Suprapubic skin (tissue), 4 donors: ENCODE data around the gene DDR1. TPM values are rescaled to one million over a fixed set of nuclear protein-coding genes. Genes with fewer than 3 reads are reported as not detected.

ENCODE experiments used
- DNase-seq, 2 donors: peaks; one replicate each; pipeline ENCODE4 v3.0.0-alpha.2; 2019; ENCODE audit warnings: low spot score in 2 of 2
- H3K27ac ChIP-seq: fragments of 200-600 bp; sonication (generic); one replicate; pipeline ENCODE4 v1.5.1; 2019
- H3K27me3 ChIP-seq: fragments of 200-600 bp; sonication (generic); one replicate; pipeline ENCODE4 v1.5.1; 2019
- H3K36me3 ChIP-seq: fragments of 200-600 bp; sonication (generic); one replicate; pipeline ENCODE4 v1.5.1; 2019
- H3K4me1 ChIP-seq: fragments of 200-600 bp; sonication (generic); one replicate; pipeline ENCODE4 v1.5.1; 2019
- H3K4me3 ChIP-seq: fragments of 200-600 bp; sonication (generic); one replicate; pipeline ENCODE4 v1.5.1; 2019; ENCODE audit warnings: mild to moderate bottlenecking
- H3K9me3 ChIP-seq: fragments of 200-600 bp; sonication (generic); one replicate; pipeline ENCODE4 v1.5.1; 2019
- CTCF ChIP-seq, 2 donors: fragments of 200-600 bp in 1 of 2; fragments of 450-650 bp in 1 of 2; sonication (generic) in 1 of 2; IDR thresholded peaks; one replicate each; pipeline ENCODE4 v1.5.1; 2016 to 2019; ENCODE audit warnings: antibody characterized with exemption in 2 of 2, mild to moderate bottlenecking in 1 of 2, moderate library complexity in 1 of 2
- EP300 ChIP-seq: sonication (generic); formaldehyde crosslinking; IDR thresholded peaks from one replicate; pipeline ENCODE4 v1.6.1; 2017; ENCODE audit warnings: antibody characterized with exemption
- POLR2A ChIP-seq, 2 donors: fragments of 450-650 bp; IDR thresholded peaks; one replicate each; pipeline ENCODE4 v1.6.1; 2017; ENCODE audit warnings: antibody characterized with exemption in 2 of 2, mild to moderate bottlenecking in 2 of 2, moderate library complexity in 2 of 2
- POLR2AphosphoS5 ChIP-seq, 3 donors: sonication (generic); formaldehyde crosslinking; IDR thresholded peaks; one replicate each; pipeline ENCODE4 v1.6.1; 2017; ENCODE audit warnings: antibody characterized with exemption in 3 of 3
- WGBS: methylation state at CpG from one replicate; pipeline ENCODE4 v1.1.5; 2018; 5-methylcytosine and 5-hydroxymethylcytosine counted together
- total RNA-seq, 4 donors: library from RNA; depleted of rRNA; stranded (reverse); fragments of >200 nt; gene quantifications; one replicate each; pipeline ENCODE4 v1.1.0, GENCODE V29; 2016

Gene DDR1
- total RNA-seq, 4 donors from 2014 or later, result 161 to 210 (median 188) TPM

DNA sequence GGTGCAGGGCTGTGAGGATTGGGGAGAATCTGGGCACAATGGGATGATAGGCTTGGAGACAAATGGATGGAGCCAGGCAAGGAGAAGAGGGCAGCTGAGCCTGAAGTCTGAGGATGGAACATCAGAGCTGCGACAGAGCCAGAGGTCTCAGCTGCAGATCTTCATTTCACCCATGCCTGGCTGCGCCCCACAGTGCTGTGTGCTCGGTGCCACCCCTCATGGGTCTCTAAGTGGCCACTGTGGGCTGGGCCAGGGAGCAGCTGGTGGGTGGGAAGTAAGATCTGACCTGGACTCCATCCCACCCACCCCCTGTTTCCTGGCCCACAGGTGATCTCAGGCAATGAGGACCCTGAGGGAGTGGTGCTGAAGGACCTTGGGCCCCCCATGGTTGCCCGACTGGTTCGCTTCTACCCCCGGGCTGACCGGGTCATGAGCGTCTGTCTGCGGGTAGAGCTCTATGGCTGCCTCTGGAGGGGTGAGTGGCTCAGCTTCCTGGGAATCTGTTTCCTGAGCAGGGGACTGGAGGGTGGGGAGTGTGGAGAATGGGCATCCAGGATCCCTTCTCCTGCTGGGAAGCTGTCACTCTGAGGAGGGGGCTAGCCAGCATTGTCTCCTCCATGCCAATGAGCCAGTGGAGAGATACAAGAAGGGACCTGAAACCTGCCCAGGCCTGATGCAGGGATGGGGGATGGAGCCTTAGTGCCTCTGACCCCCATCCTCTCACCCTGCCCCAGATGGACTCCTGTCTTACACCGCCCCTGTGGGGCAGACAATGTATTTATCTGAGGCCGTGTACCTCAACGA is 6.5 kb downstream of the DDR1 start:
- WGBS, result 74% methylated on average over 10 of the region's 12 CpGs
- no peaks in the 10 kb centered on the region for H3K27me3 ChIP-seq
- TF ChIP-seq POLR2AphosphoS5 (IDR thresholded peaks at IDR 0.05), result no peak
- TF ChIP-seq POLR2A (IDR thresholded peaks at IDR 0.05), result no peak
- no peak for TF ChIP-seq CTCF (IDR thresholded peaks at IDR 0.05)
- TF ChIP-seq EP300, result no peak
- H3K27ac ChIP-seq, result no peak overlapping the region
- H3K4me1 ChIP-seq, result peaks cover 48% of the 10 kb centered on the region
- peak in 1 of 2 donors; percentile 37 for DNase-seq
- H3K4me3 ChIP-seq, result no peak overlapping the region
- no peaks in the 10 kb centered on the region for H3K9me3 ChIP-seq
- H3K36me3 ChIP-seq, result peaks cover 71% of the 10 kb centered on the region

DNA sequence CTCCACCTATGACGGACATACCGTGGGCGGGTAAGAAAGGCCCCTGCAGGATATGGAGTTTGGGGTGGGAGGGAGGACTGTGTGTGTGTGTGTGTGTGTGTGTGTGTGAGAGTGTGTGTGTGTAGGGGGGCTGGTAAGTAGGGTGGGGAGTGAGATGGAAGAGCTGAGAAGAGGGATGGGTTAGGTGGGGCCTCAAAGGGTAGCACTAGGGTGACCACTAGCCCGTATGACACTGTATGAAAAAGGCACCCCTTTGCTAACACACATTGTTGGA is 7.1 kb downstream of the DDR1 start:
- H3K36me3 ChIP-seq, result peaks cover 76% of the 10 kb centered on the region
- 85% methylated on average over 4 of the region's 4 CpGs for WGBS
- no peaks in the 10 kb centered on the region for H3K27me3 ChIP-seq
- H3K4me3 ChIP-seq, result no peak overlapping the region
- TF ChIP-seq EP300, result no peak
- TF ChIP-seq POLR2AphosphoS5 (IDR thresholded peaks at IDR 0.05), result no peak
- no peak for TF ChIP-seq CTCF (IDR thresholded peaks at IDR 0.05)
- no peak for TF ChIP-seq POLR2A (IDR thresholded peaks at IDR 0.05)
- no peak overlapping the region for H3K27ac ChIP-seq
- DNase-seq, result no peak
- no peaks in the 10 kb centered on the region for H3K9me3 ChIP-seq
- peaks cover 43% of the 10 kb centered on the region for H3K4me1 ChIP-seq

GRCh38 chr6:30891816-30892538 is 7.7 kb downstream of the DDR1 start:
- DNase-seq, result peak in 1 of 2 donors; percentile 53
- Histone ChIP-seq H3K36me3 (peaks cover 82% of the 10 kb centered on the region), H3K4me3 (no peak overlapping the region), H3K9me3 (no peaks in the 10 kb centered on the region), H3K27ac (no peak overlapping the region), H3K27me3 (no peaks in the 10 kb centered on the region), H3K4me1 (peaks cover 37% of the 10 kb centered on the region)
- TF ChIP-seq CTCF (IDR thresholded peaks at IDR 0.05), result no peak
- TF ChIP-seq EP300, result no peak
- no peak for TF ChIP-seq POLR2A (IDR thresholded peaks at IDR 0.05)
- no peak for TF ChIP-seq POLR2AphosphoS5 (IDR thresholded peaks at IDR 0.05)
- 85% methylated on average over 13 of the region's 21 CpGs for WGBS

- no peaks in the 10 kb centered on the region for H3K9me3 ChIP-seq
- peaks cover 93% of the 10 kb centered on the region for H3K36me3 ChIP-seq
- H3K27ac ChIP-seq, result no peak overlapping the region
- H3K4me1 ChIP-seq, result peaks cover 31% of the 10 kb centered on the region
- DNase-seq, result peak in 1 of 2 donors; percentile 55
- WGBS, result 85% methylated on average over 10 of the region's 16 CpGs
- H3K27me3 ChIP-seq, result no peaks in the 10 kb centered on the region
- no peak for TF ChIP-seq CTCF (IDR thresholded peaks at IDR 0.05)
- TF ChIP-seq EP300, result no peak
- no peak overlapping the region for H3K4me3 ChIP-seq
These were observed 8.8 kb downstream of the DDR1 start for GRCh38 chr6:30893001-30893591.

- H3K27me3 ChIP-seq, result no peaks in the 10 kb centered on the region
- H3K36me3 ChIP-seq, result peaks cover 97% of the 10 kb centered on the region
- peaks cover 26% of the 10 kb centered on the region for H3K4me1 ChIP-seq
- no peak overlapping the region for H3K4me3 ChIP-seq
- no peak for DNase-seq
- 91% methylated on average over 8 of the region's 8 CpGs for WGBS
- TF ChIP-seq EP300 (no peak), CTCF (IDR thresholded peaks at IDR 0.05) (no peak), POLR2AphosphoS5 (IDR thresholded peaks at IDR 0.05) (no peak), POLR2A (IDR thresholded peaks at IDR 0.05) (no peak)
- H3K9me3 ChIP-seq, result no peaks in the 10 kb centered on the region
- no peak overlapping the region for H3K27ac ChIP-seq
These were observed 9.3 kb downstream of the DDR1 start for GRCh38 chr6:30893666-30894065.
